Activated B cell treated with CpG ODN at 0.5 μM for 24 hours (primary cell): ENCODE results near the gene KRT17. TPM values are rescaled to one million over a fixed set of nuclear protein-coding genes. Genes with fewer than 3 reads are reported as not detected.
"Not testable (repeated sequence)": the region's sequence is repeated elsewhere in the genome, so short reads cannot be mapped to it uniquely, and the experiment has no call there.

ENCODE experiments used
- ATAC-seq: fragments of 200-7000 bp; cut with Tn5 transposase; one replicate; pipeline ENCODE4 v1.10.0; 2021; ENCODE audit warnings: low read depth, mild to moderate bottlenecking, moderate library complexity
- CTCF ChIA-PET: fragments of 350-600 bp; sonication (Branson Sonifier 250); formaldehyde crosslinking; loops from one replicate; lab custom pipeline; 2021; ENCODE audit warnings: antibody characterized with exemption; lab: Charles Lee
- POLR2A ChIA-PET: fragments of 350-600 bp; sonication (Branson Sonifier 250); formaldehyde crosslinking; loops from one replicate; lab custom pipeline; 2021; ENCODE audit warnings: antibody characterized with exemption; lab: Charles Lee
- DNase-seq: peaks from one replicate; pipeline ENCODE4 v3.0.0; 2022
- H3K27ac Mint-ChIP-seq: one replicate; pipeline ENCODE4 v1.8.0; 2020; ENCODE audit warnings: mixed read lengths
- H3K27me3 Mint-ChIP-seq: one replicate; pipeline ENCODE4 v1.8.0; 2021; ENCODE audit warnings: mixed read lengths
- H3K36me3 Mint-ChIP-seq: one replicate; pipeline ENCODE4 v1.8.0; 2021; ENCODE audit warnings: low read depth, mixed read lengths
- H3K4me1 Mint-ChIP-seq: one replicate; pipeline ENCODE4 v1.8.0; 2021; ENCODE audit warnings: mixed read lengths
- H3K4me3 Mint-ChIP-seq: one replicate; pipeline ENCODE4 v1.8.0; 2020; ENCODE audit warnings: mild to moderate bottlenecking, mixed read lengths
- H3K9me3 Mint-ChIP-seq: one replicate; pipeline ENCODE4 v1.8.0; 2020; ENCODE audit warnings: mixed read lengths
- CTCF ChIP-seq: fragments of 200-600 bp; IDR thresholded peaks from one replicate; pipeline ENCODE4 v1.8.0; 2022; ENCODE audit warnings: antibody characterized with exemption, mild to moderate bottlenecking
- intact Hi-C: fragments of 100-400 bp; cut with micrococcal nuclease; formaldehyde crosslinking; loops from one replicate; pipeline ENCODE4 v1.15.1; 2024
- total RNA-seq: library from RNA; stranded (reverse); gene quantifications from 2 replicates; pipeline ENCODE4 v1.2.3, GENCODE V29; 2022

The KRT17 gene
- total RNA-seq, 1 donor from 2014 or later: not detected

GRCh38 chr17:41621916-41622315 lies 2.5 kb downstream of the KRT17 start:
- H3K36me3 Mint-ChIP-seq: no peaks in the 10 kb centered on the region
- ChIA-PET POLR2A (no interaction called here), CTCF (no interaction called here)
- intact Hi-C loops: no loop called here
- DNase-seq (no peak), ATAC-seq (no peak)
- no peaks in the 10 kb centered on the region for H3K9me3 Mint-ChIP-seq
- H3K4me1 Mint-ChIP-seq: no peaks in the 10 kb centered on the region
- TF ChIP-seq CTCF: no peak
- H3K27me3 Mint-ChIP-seq: peaks cover 12% of the 10 kb centered on the region
- H3K27ac Mint-ChIP-seq: no peak overlapping the region
- no peak overlapping the region for H3K4me3 Mint-ChIP-seq

GRCh38 chr17:41621435-41621817 lies 2.9 kb downstream of the KRT17 start:
- H3K27ac Mint-ChIP-seq, intact Hi-C loops, DNase-seq, ATAC-seq, H3K9me3 Mint-ChIP-seq, H3K36me3 Mint-ChIP-seq, H3K4me1 Mint-ChIP-seq, POLR2A ChIA-PET, H3K4me3 Mint-ChIP-seq, CTCF ChIA-PET: not testable (repeated sequence)
- peaks cover 12% of the 10 kb centered on the region for H3K27me3 Mint-ChIP-seq

- Mint-ChIP-seq H3K4me3 (no peak overlapping the region), H3K27ac (no peak overlapping the region), H3K9me3 (no peaks in the 10 kb centered on the region), H3K27me3 (peaks cover 11% of the 10 kb centered on the region), H3K36me3 (no peaks in the 10 kb centered on the region), H3K4me1 (no peaks in the 10 kb centered on the region)
- CTCF ChIA-PET: interaction anchor here (1.3 kb wide), 1 partner anchor 28 kb away, joined by 5 read pairs; no protein-coding TSS in a partner anchor
- POLR2A ChIA-PET: no interaction called here
- intact Hi-C loops: no loop called here
- no peak for ATAC-seq
- no peak for DNase-seq
- TF ChIP-seq CTCF: no peak
Observed at GRCh38 chr17:41620583-41621434, 3.6 kb downstream of the KRT17 start.

GRCh38 chr17:41619927-41620582 lies 4.3 kb downstream of the KRT17 start:
- DNase-seq, H3K4me1 Mint-ChIP-seq, intact Hi-C loops, H3K27ac Mint-ChIP-seq, H3K4me3 Mint-ChIP-seq, POLR2A ChIA-PET, ATAC-seq, H3K36me3 Mint-ChIP-seq, H3K9me3 Mint-ChIP-seq: not testable (repeated sequence)
- H3K27me3 Mint-ChIP-seq: peaks cover 11% of the 10 kb centered on the region
- CTCF ChIA-PET: interaction anchor here (1.3 kb wide), 1 partner anchor 29 kb away, joined by 5 read pairs; no protein-coding TSS in a partner anchor

- Mint-ChIP-seq H3K4me1 (no peaks in the 10 kb centered on the region), H3K27me3 (peaks cover 11% of the 10 kb centered on the region), H3K9me3 (no peaks in the 10 kb centered on the region), H3K4me3 (no peak overlapping the region), H3K36me3 (no peaks in the 10 kb centered on the region), H3K27ac (no peak overlapping the region)
- ATAC-seq (no peak), DNase-seq (peak; percentile 4)
- POLR2A ChIA-PET: no interaction called here
- intact Hi-C loops: no loop called here
- TF ChIP-seq CTCF: no peak
- CTCF ChIA-PET: interaction anchor here (1.3 kb wide), 1 partner anchor 29 kb away, joined by 5 read pairs; no protein-coding TSS in a partner anchor
Observed at GRCh38 chr17:41619036-41619926, 5.1 kb downstream of the KRT17 start.
